Measurements from ENCODE around the gene CGB2. TPM values are rescaled to one million over a fixed set of nuclear protein-coding genes. Genes with fewer than 3 reads are reported as not detected.

CGB2 gene
- total RNA-seq, 4 donors from 2014 or later, result not detected

DNA sequence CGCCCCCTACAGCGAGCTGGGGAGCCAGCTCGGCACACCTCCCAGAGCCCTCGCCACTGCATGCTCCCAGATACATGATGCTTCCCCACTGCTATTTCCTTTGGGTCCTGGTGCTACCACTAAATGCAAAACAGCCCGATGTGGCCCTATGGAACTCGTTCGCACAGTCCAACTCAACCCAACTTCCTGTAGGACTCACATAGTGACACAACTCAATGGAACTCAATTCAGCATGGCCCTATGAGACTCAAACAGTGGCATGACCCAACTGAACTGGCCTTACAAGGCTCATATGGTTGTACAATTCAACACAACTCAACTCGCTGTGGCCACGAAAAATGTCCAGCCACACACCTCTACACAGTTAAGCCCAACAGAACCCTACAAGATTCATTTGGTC lies 37.3 kb downstream of the CGB2 start:
- Histone ChIP-seq H3K27me3 (peaks cover 98% of the 10 kb centered on the region), H3K27ac (no peak overlapping the region), H3K4me3 (no peak overlapping the region), H3K36me3 (no peaks in the 10 kb centered on the region), H3K9me3 (no peaks in the 10 kb centered on the region), H3K4me1 (peaks cover 0 to 23% (median 10%) of the 10 kb centered on the region in 3 donors)
- no peak for ATAC-seq
- no peak for TF ChIP-seq CTCF (IDR thresholded peaks at IDR 0.05)
- TF ChIP-seq POLR2A (IDR thresholded peaks at IDR 0.05), result no peak
- TF ChIP-seq POLR2AphosphoS5 (IDR thresholded peaks at IDR 0.05), result no peak
- no peak for TF ChIP-seq EP300 (IDR thresholded peaks at IDR 0.05)
- 90 to 96% methylated on average over 4 to 7 of the region's 9 CpGs for whole genome bisulfite sequencing, 2 donors (ENCODE audit: low coverage in 1 of 2)

DNA sequence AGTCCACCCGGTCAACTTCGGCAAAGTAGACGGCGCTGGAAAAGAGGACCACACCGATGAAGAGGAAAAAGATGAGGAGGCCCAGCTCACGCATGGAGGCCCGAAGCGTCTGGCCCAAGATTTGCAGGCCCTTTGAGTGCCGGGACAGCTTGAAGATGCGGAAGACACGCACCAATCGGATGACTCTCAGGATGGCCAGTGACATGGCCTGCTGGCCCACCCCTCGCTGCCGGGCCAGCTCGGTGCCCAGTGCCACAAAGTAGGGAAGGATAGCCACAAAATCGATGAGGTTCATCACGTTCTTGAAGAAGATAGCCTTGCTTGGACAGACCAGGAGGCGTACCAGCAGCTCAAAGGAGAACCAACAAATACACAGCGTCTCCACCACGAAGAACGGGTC lies 38.7 kb downstream of the CGB2 start:
- H3K27me3 ChIP-seq, result peaks cover 91% of the 10 kb centered on the region
- WGBS, 2 donors (ENCODE audit: low coverage in 1 of 2), result 90 to 97% methylated on average over 11 to 13 of the region's 21 CpGs
- TF ChIP-seq POLR2A (IDR thresholded peaks at IDR 0.05), result no peak
- TF ChIP-seq CTCF (IDR thresholded peaks at IDR 0.05), result no peak
- no peak for TF ChIP-seq POLR2AphosphoS5 (IDR thresholded peaks at IDR 0.05)
- no peak for TF ChIP-seq EP300 (IDR thresholded peaks at IDR 0.05)
- no peak for ATAC-seq
- H3K36me3 ChIP-seq, result no peaks in the 10 kb centered on the region
- no peak overlapping the region for H3K27ac ChIP-seq
- peaks cover 0 to 12% (median 4%) of the 10 kb centered on the region in 3 donors for H3K4me1 ChIP-seq
- H3K9me3 ChIP-seq, result no peaks in the 10 kb centered on the region
- no peak overlapping the region for H3K4me3 ChIP-seq

GRCh38 chr19:49071860-49072547 lies 40.3 kb downstream of the CGB2 start:
- TF ChIP-seq CTCF (IDR thresholded peaks at IDR 0.05) (no peak), POLR2AphosphoS5 (IDR thresholded peaks at IDR 0.05) (no peak), POLR2A (IDR thresholded peaks at IDR 0.05) (no peak), EP300 (IDR thresholded peaks at IDR 0.05) (no peak)
- H3K4me3 ChIP-seq, result no peak overlapping the region
- 8% methylated on average over 6 of the region's 93 CpGs; no CpG with 5 or more reads in 1 of the 2 donors for WGBS, 2 donors (ENCODE audit: low coverage in 1 of 2)
- peaks cover 0 to 12% (median 4%) of the 10 kb centered on the region in 3 donors for H3K4me1 ChIP-seq
- H3K27ac ChIP-seq, result no peak overlapping the region
- H3K27me3 ChIP-seq, result peaks cover 77% of the 10 kb centered on the region
- ATAC-seq, result no peak
- no peaks in the 10 kb centered on the region for H3K36me3 ChIP-seq
- no peaks in the 10 kb centered on the region for H3K9me3 ChIP-seq

DNA sequence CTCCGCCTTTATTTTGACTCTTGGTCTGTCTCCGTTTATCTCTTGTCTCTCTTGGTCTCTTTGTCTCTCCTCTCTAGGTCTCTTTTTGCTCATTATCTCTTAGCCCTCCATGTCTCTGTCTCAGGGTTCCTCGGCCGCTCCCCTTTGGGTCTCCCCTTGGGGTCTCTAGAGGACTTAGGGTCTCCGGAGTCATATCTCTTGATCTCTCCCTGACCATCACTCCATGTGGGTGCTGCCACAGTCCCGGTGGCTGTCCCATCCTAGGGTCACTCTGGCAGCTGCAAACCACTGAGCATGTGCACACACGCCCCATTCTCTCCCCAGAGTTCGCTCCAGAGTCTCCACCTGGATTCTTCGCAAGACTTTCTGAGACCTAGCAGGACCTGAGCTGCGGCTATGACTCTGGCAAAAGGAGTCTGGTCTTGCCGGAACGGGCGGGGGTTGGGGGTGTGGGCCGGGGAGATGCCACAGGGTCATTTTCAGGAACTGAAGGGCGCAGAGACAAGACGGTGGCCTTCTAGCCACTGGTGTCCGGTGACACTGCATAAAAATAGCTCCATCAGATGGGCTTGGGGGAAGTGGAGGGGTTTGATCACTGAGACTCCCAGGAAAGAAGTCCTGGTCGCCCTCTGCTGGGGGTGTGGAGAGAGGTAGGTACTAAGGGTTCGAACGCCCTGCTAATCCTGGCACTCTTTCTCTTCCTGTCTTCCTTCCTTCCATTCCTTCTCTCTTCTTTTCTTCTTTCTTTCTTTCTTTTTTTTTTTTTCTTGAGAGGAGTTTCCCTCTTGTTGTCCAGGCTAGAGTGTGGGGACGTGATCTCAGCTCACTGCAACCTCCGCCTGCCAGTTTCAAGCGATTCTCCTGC lies 42.1 kb downstream of the CGB2 start:
- Histone ChIP-seq H3K4me3 (no peak overlapping the region), H3K27me3 (peaks cover 60% of the 10 kb centered on the region), H3K27ac (no peak overlapping the region), H3K36me3 (no peaks in the 10 kb centered on the region), H3K9me3 (no peaks in the 10 kb centered on the region), H3K4me1 (peaks cover 0 to 12% (median 4%) of the 10 kb centered on the region in 3 donors)
- ATAC-seq, result no peak
- WGBS, 2 donors (ENCODE audit: low coverage in 1 of 2), result 32 to 55% methylated on average over 10 to 13 of the region's 23 CpGs
- TF ChIP-seq POLR2A (IDR thresholded peaks at IDR 0.05), result no peak
- no peak for TF ChIP-seq EP300 (IDR thresholded peaks at IDR 0.05)
- no peak for TF ChIP-seq POLR2AphosphoS5 (IDR thresholded peaks at IDR 0.05)
- TF ChIP-seq CTCF (IDR thresholded peaks at IDR 0.05), result no peak
